Esophagus muscularis mucosa (tissue), 4 donors: Measurements from ENCODE around the gene TMEM87B. TPM values are rescaled to one million over a fixed set of nuclear protein-coding genes. Genes with fewer than 3 reads are reported as not detected.

ENCODE experiments used
- DNase-seq: peaks from one replicate; pipeline ENCODE4 v3.0.0-alpha.2; 2017; ENCODE audit errors: extremely low spot score
- H3K27ac ChIP-seq, 4 donors: fragments of 200-600 bp; sonication (generic); replicated peaks in 1 of 4; 1 replicate in 3 of 4; 2 replicates in 1 of 4; pipeline ENCODE4 v1.5.1; 2016 to 2019; ENCODE audit warnings: mild to moderate bottlenecking in 1 of 4
- H3K27me3 ChIP-seq, 4 donors: fragments of 200-600 bp; sonication (generic); one replicate each; pipeline versions ENCODE4 v1.5.1 to v1.6.0; 2016 to 2019
- H3K36me3 ChIP-seq, 4 donors: fragments of 200-600 bp; sonication (generic); one replicate each; pipeline ENCODE4 v1.5.1; 2016 to 2019
- H3K4me1 ChIP-seq, 4 donors: fragments of 200-600 bp; sonication (generic); one replicate each; pipeline ENCODE4 v1.5.1; 2016 to 2019
- H3K4me3 ChIP-seq, 4 donors: fragments of 200-600 bp; sonication (generic); 1 replicate in 2 of 4; 2 replicates in 2 of 4; pipeline ENCODE4 v1.5.1; 2016 to 2019; ENCODE audit warnings: mild to moderate bottlenecking in 4 of 4, moderate library complexity in 1 of 4
- H3K9me3 ChIP-seq, 4 donors: fragments of 200-600 bp; sonication (generic); 1 replicate in 3 of 4; 2 replicates in 1 of 4; pipeline ENCODE4 v1.5.1; 2016 to 2019
- CTCF ChIP-seq, 3 experiments: fragments of 200-600 bp in 2 of 3; fragments of 450-650 bp in 1 of 3; sonication (generic) in 2 of 3; IDR thresholded peaks; one replicate each; pipeline ENCODE4 v1.5.1; 2017 to 2019; ENCODE audit warnings: antibody characterized with exemption in 3 of 3, mild to moderate bottlenecking in 2 of 3, moderate library complexity in 1 of 3
- EP300 ChIP-seq: sonication (generic); formaldehyde crosslinking; IDR thresholded peaks from one replicate; pipeline ENCODE4 v1.6.1; 2017; ENCODE audit warnings: antibody characterized with exemption
- POLR2A ChIP-seq: fragments of 450-650 bp; IDR thresholded peaks from one replicate; pipeline ENCODE4 v1.6.1; 2017; ENCODE audit warnings: antibody characterized with exemption, moderate library complexity, mild to moderate bottlenecking, low read depth
- POLR2AphosphoS5 ChIP-seq, 2 donors: sonication (generic); formaldehyde crosslinking; IDR thresholded peaks; one replicate each; pipeline ENCODE4 v1.6.1; 2017; ENCODE audit warnings: antibody characterized with exemption in 2 of 2
- WGBS: methylation state at CpG from one replicate; pipeline ENCODE4 v1.1.5; 2018; 5-methylcytosine and 5-hydroxymethylcytosine counted together
- intact Hi-C: fragments of 100-400 bp; cut with DNase I; formaldehyde crosslinking; loops from one replicate; pipeline ENCODE4 v1.15.1; 2023
- total RNA-seq, 4 donors: library from RNA; depleted of rRNA; stranded (reverse); fragments of >200 nt; gene quantifications; one replicate each; pipeline versions ENCODE4 v1.1.0 to v1.2.1, GENCODE V29; 2016

TMEM87B gene
- total RNA-seq, 4 donors from 2014 or later: 13.7 to 21.8 (median 14.9) TPM

- no peak overlapping the region for H3K4me3 ChIP-seq
- H3K36me3 ChIP-seq: no peaks in the 10 kb centered on the region
- H3K9me3 ChIP-seq: no peaks in the 10 kb centered on the region
- intact Hi-C loops: no loop called here
- TF ChIP-seq POLR2AphosphoS5 (IDR thresholded peaks at IDR 0.05) (no peak), POLR2A (no peak), EP300 (no peak), CTCF (IDR thresholded peaks at IDR 0.05) (no peak)
- DNase-seq: peak; percentile 85
- WGBS: 63% methylated on average over 5 of the region's 5 CpGs
- H3K27me3 ChIP-seq: no peaks in the 10 kb centered on the region
- H3K4me1 ChIP-seq: no peaks in the 10 kb centered on the region
- no peak overlapping the region for H3K27ac ChIP-seq
These were observed 94.1 kb downstream of the TMEM87B start for GRCh38 chr2:112149194-112149593.

GRCh38 chr2:112149866-112150435, 94.9 kb downstream of the TMEM87B start:
- WGBS: 83% methylated on average over 3 of the region's 7 CpGs
- Histone ChIP-seq H3K4me3 (no peak overlapping the region), H3K9me3 (no peaks in the 10 kb centered on the region), H3K4me1 (no peaks in the 10 kb centered on the region), H3K27me3 (no peaks in the 10 kb centered on the region), H3K36me3 (no peaks in the 10 kb centered on the region), H3K27ac (no peak overlapping the region)
- intact Hi-C loops: no loop called here
- TF ChIP-seq EP300 (no peak), POLR2AphosphoS5 (IDR thresholded peaks at IDR 0.05) (no peak), POLR2A (no peak), CTCF (IDR thresholded peaks at IDR 0.05) (no peak)
- DNase-seq: peak; percentile 68

GRCh38 chr2:112150447-112150846, 95.4 kb downstream of the TMEM87B start:
- WGBS: 63% methylated on average over 5 of the region's 5 CpGs
- intact Hi-C loops: no loop called here
- Histone ChIP-seq H3K9me3 (no peaks in the 10 kb centered on the region), H3K36me3 (no peaks in the 10 kb centered on the region), H3K27ac (no peak overlapping the region), H3K4me1 (no peaks in the 10 kb centered on the region), H3K27me3 (no peaks in the 10 kb centered on the region), H3K4me3 (no peak overlapping the region)
- DNase-seq: peak; percentile 80
- TF ChIP-seq POLR2A: no peak
- no peak for TF ChIP-seq CTCF (IDR thresholded peaks at IDR 0.05)
- TF ChIP-seq EP300: no peak
- TF ChIP-seq POLR2AphosphoS5 (IDR thresholded peaks at IDR 0.05): no peak

GRCh38 chr2:112150851-112151250, 95.8 kb downstream of the TMEM87B start:
- DNase-seq: peak; percentile 60
- Histone ChIP-seq H3K4me3 (no peak overlapping the region), H3K4me1 (no peaks in the 10 kb centered on the region), H3K27me3 (no peaks in the 10 kb centered on the region), H3K27ac (no peak overlapping the region), H3K9me3 (no peaks in the 10 kb centered on the region), H3K36me3 (no peaks in the 10 kb centered on the region)
- no peak for TF ChIP-seq CTCF (IDR thresholded peaks at IDR 0.05)
- TF ChIP-seq POLR2A: no peak
- WGBS: 93% methylated on average over 11 of the region's 11 CpGs
- intact Hi-C loops: no loop called here

- Histone ChIP-seq H3K4me3 (no peak overlapping the region), H3K27me3 (no peaks in the 10 kb centered on the region), H3K36me3 (no peaks in the 10 kb centered on the region), H3K9me3 (no peaks in the 10 kb centered on the region), H3K4me1 (no peaks in the 10 kb centered on the region), H3K27ac (no peak overlapping the region)
- TF ChIP-seq POLR2A (no peak), CTCF (IDR thresholded peaks at IDR 0.05) (no peak), POLR2AphosphoS5 (IDR thresholded peaks at IDR 0.05) (no peak), EP300 (no peak)
- WGBS: 94% methylated on average over 5 of the region's 5 CpGs
- DNase-seq: peak; percentile 29
- intact Hi-C loops: no loop called here
These were observed 96.2 kb downstream of the TMEM87B start for GRCh38 chr2:112151271-112151670.
